Skin epidermis (tissue), 12 donors: ENCODE measurements around the gene GGT6.
A peak's percentile ranks its signal among the peaks of the same experiment; 100 is the strongest.

ENCODE experiments used
- H3K27ac ChIP-seq, 21 experiments: fragments of 200-600 bp; sonication (generic) in 11 of 21; one replicate each; pipeline ENCODE4 v1.5.0; 2020; ENCODE audit warnings: mild to moderate bottlenecking in 3 of 21, inconsistent platforms in 2 of 21, moderate library complexity in 2 of 21
- H3K4me3 ChIP-seq, 7 experiments: fragments of 200-600 bp; sonication (generic) in 2 of 7; one replicate each; pipeline ENCODE4 v1.5.0; 2020; ENCODE audit warnings: inconsistent platforms in 2 of 7, mild to moderate bottlenecking in 2 of 7, moderate library complexity in 1 of 7

The GGT6 gene

DNA sequence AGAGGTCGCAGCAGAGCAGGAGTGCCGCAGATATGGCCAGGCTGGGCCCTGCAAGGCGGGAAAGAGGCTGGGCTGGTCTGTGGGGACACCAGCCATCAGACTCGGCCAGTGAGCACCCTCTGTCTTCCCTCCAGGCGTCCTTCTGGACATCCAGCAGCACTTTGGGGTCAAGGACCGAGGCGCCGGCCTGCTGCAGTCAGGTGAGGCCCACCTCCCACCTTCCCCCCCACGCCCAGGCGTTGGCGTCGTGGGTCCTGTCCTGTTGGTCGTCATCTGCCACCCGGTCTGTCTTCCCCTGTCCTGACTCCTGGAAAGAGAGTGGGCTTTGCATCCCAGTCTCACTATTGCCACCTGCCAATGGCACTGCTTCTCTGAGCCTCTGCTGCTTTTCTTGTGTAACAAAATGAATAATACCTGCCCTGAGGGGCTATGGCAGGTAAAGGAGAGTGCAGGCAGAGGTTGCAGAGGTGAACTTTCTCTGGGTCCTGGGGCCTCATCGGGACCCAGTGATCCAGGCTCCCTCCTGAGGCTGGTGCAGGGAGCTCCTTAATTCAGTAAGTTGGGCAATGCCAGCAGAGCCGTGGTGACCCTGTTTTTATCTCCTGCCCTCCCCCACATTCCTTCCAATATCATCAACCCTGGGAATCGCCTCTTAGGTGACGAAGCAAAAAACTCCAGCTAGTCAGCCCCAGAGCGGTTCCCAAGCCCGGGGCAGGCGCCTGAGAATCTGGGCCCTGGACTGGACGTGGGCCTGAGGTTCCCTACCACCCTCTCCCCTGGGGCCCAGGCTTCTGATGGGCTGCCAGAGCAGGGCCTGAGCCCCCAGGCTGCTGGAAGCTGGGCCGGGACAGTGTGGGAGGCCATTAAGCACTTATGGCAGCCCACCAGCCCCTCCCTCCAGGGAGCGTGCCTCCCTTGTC, 47.0 kb downstream of the GGT6 start:
- H3K4me3 ChIP-seq: no peak overlapping the region
- peak overlapping the region in 5 of 21 experiments; percentile 11 to 66 (median 32) for H3K27ac ChIP-seq

- Histone ChIP-seq H3K27ac (peak overlapping the region in 1 of 21 experiments; percentile 22), H3K4me3 (no peak overlapping the region)
Observed at GRCh38 chr17:4512156-4513112, 47.9 kb downstream of the GGT6 start.

GRCh38 chr17:4511199-4511932, 49.0 kb downstream of the GGT6 start:
- Histone ChIP-seq H3K27ac (peak overlapping the region in 4 of 21 experiments; percentile 7 to 70 (median 24)), H3K4me3 (no peak overlapping the region)

DNA sequence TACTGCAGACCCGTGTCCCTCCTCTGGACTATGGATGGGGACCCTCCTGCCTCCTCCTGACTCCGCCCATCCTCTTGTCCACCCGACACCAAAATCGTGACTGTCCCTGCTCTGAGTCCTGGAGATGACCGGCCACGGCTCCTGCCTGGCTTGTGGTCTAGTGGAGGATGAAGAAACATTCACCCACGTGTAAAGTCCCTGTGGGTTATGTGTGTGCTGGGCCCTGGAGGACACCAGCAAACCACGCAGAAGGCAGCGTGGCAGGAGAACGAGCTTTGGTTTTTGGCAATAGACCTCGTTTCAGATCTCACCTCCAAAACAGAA, 49.8 kb downstream of the GGT6 start:
- Histone ChIP-seq H3K27ac (peak overlapping the region in 4 of 21 experiments; percentile 37 to 70 (median 47)), H3K4me3 (no peak overlapping the region)

- Histone ChIP-seq H3K27ac (peak overlapping the region in 9 of 21 experiments; percentile 7 to 70 (median 38)), H3K4me3 (no peak overlapping the region)
Observed at GRCh38 chr17:4509923-4510617, 50.3 kb downstream of the GGT6 start.

DNA sequence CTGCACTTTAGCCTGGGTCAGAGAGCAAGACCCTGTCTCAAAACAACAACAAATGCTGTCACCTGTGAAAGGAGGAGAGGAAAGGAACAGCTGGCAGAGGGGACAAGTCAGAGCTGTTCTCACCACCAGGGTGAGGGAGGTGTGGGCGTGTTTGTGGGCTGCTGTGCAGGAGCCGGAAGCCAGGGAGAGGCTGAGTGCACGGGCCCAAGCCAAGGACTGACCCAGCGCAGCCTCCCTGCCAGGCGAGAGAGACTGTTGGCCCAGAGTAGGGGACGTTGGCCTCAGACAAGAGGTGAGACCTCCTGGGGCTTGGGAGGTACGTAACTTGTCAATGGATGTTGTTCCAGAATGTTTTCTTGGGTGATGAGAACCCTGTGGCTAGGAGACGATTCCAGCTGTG, 51.0 kb downstream of the GGT6 start:
- H3K27ac ChIP-seq: peak overlapping the region in 11 of 21 experiments; percentile 23 to 70 (median 38)
- no peak overlapping the region for H3K4me3 ChIP-seq

DNA sequence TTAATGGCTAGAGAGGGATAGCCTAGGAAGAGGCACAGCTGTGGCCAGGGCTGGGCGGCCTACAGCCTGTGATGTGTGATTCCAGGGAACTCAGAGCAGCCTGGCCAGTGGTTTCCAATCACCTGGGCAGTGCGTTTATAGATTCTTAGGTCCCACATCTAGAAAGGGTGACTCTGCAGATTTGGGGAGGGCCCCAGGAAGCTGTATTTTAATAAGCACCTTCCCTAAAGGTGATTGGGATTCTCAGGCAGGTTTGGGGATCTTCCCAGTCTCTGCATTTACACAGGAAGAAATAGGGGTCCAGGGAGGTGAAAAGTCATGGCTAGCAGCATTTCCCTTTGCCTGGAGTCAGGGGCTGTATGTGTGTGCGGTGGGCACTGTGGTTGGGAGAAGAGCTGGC, 52.2 kb downstream of the GGT6 start:
- H3K27ac ChIP-seq: peak overlapping the region in 2 of 21 experiments; percentile 43 to 70
- H3K4me3 ChIP-seq: no peak overlapping the region

- Histone ChIP-seq H3K27ac (no peak overlapping the region), H3K4me3 (no peak overlapping the region)
Observed at GRCh38 chr17:4507361-4508111, 52.8 kb downstream of the GGT6 start.
